SK-N-SH treated with all-trans-retinoic acid at 6 μM for 48 hours (cell line): ENCODE data around the gene LARP4.

Source experiments
- ATAC-seq: fragments of 200-7000 bp; cut with Tn5 transposase; 3 replicates; pipeline ENCODE4 v1.9.1; 2020; ENCODE audit warnings: mild to moderate bottlenecking, moderate library complexity
- ARNTL ChIP-seq: fragments of 450-650 bp; formaldehyde crosslinking; IDR thresholded peaks from 2 replicates; pipeline ENCODE4 v1.5.0; 2020; ENCODE audit warnings: low read depth, mild to moderate bottlenecking, moderate library complexity, borderline replicate concordance
- BACH2 ChIP-seq: fragments of 250-450 bp; sonication (Bioruptor Pico); IDR thresholded peaks from 2 replicates; pipeline ENCODE4 v1.9.0; 2021; ENCODE audit warnings: mild to moderate bottlenecking, borderline replicate concordance
- ESRRG ChIP-seq: fragments of 250-450 bp; sonication (Bioruptor Pico); IDR thresholded peaks from 2 replicates; pipeline ENCODE4 v1.6.1; 2021; ENCODE audit warnings: mild to moderate bottlenecking
- ISL1 ChIP-seq: fragments of 250-450 bp; sonication (Bioruptor Pico); IDR thresholded peaks from 2 replicates; pipeline ENCODE4 v2.1.2; 2022; ENCODE audit warnings: mild to moderate bottlenecking, moderate library complexity
- OSR1 ChIP-seq: fragments of 250-450 bp; sonication (Bioruptor Pico); IDR thresholded peaks from 2 replicates; pipeline ENCODE4 v1.8.0; 2022; ENCODE audit warnings: moderate library complexity, mild to moderate bottlenecking, inconsistent platforms
- PPARA ChIP-seq: fragments of 250-450 bp; sonication (Bioruptor Pico); IDR thresholded peaks from 2 replicates; pipeline ENCODE4 v1.5.0; 2020; ENCODE audit warnings: mild to moderate bottlenecking, borderline replicate concordance
- RARB ChIP-seq: fragments of 250-450 bp; sonication (Bioruptor Pico); IDR thresholded peaks from 2 replicates; pipeline ENCODE4 v1.8.0; 2021; ENCODE audit warnings: mild to moderate bottlenecking, moderate library complexity
- TCF4 ChIP-seq: fragments of 250-450 bp; sonication (Bioruptor Pico); IDR thresholded peaks from 2 replicates; pipeline ENCODE4 v1.8.0; 2021; ENCODE audit warnings: mild to moderate bottlenecking, moderate library complexity, borderline replicate concordance
- TOX ChIP-seq: fragments of 250-450 bp; sonication (Bioruptor Pico); IDR thresholded peaks from 2 replicates; pipeline ENCODE4 v1.8.0; 2021; ENCODE audit warnings: mild to moderate bottlenecking, moderate library complexity, borderline replicate concordance
- ZC3H10 ChIP-seq: fragments of 250-450 bp; sonication (Bioruptor Pico); IDR thresholded peaks from 2 replicates; pipeline ENCODE4 v1.5.1; 2021; ENCODE audit warnings: mild to moderate bottlenecking, moderate library complexity
- ZFP3 ChIP-seq: fragments of 250-450 bp; sonication (Bioruptor Pico); IDR thresholded peaks from 2 replicates; pipeline ENCODE4 v1.5.0; 2020; ENCODE audit warnings: mild to moderate bottlenecking, moderate library complexity
- ZFP30 ChIP-seq: fragments of 450-650 bp; formaldehyde crosslinking; IDR thresholded peaks from 2 replicates; pipeline ENCODE4 v1.5.0; 2022; ENCODE audit warnings: mild to moderate bottlenecking, moderate library complexity
- ZNF565 ChIP-seq: fragments of 450-650 bp; formaldehyde crosslinking; conservative IDR thresholded peaks from 2 replicates; pipeline ENCODE4 v1.5.0; 2020; ENCODE audit warnings: low read depth, mild to moderate bottlenecking, moderate library complexity
- ZNF70 ChIP-seq: fragments of 450-650 bp; formaldehyde crosslinking; IDR thresholded peaks from 2 replicates; pipeline ENCODE4 v1.5.0; 2020; ENCODE audit warnings: mild to moderate bottlenecking, moderate library complexity
- ZNF8 ChIP-seq: fragments of 450-650 bp; formaldehyde crosslinking; IDR thresholded peaks from 2 replicates; pipeline ENCODE4 v1.5.0; 2020; ENCODE audit warnings: mild to moderate bottlenecking, moderate library complexity
- TF ChIP-seq, protein P1 (sequence below): fragments of 250-450 bp; sonication (Bioruptor Pico); IDR thresholded peaks from 2 replicates; pipeline ENCODE4 v1.5.1; 2021; ENCODE audit warnings: mild to moderate bottlenecking, moderate library complexity
- TF ChIP-seq, protein P2 (sequence below): fragments of 250-450 bp; sonication (Bioruptor Pico); IDR thresholded peaks from 2 replicates; pipeline ENCODE4 v1.8.0; 2021; ENCODE audit warnings: low read depth, mild to moderate bottlenecking, moderate library complexity, borderline replicate concordance
- TF ChIP-seq, protein P3 (sequence below): fragments of 250-450 bp; sonication (Bioruptor Pico); IDR thresholded peaks from 2 replicates; pipeline ENCODE4 v1.5.0; 2020; ENCODE audit warnings: mild to moderate bottlenecking, moderate library complexity
- TF ChIP-seq, protein P4 (sequence below): fragments of 250-450 bp; sonication (Bioruptor Pico); IDR thresholded peaks from 2 replicates; pipeline ENCODE4 v1.8.0; 2020; ENCODE audit warnings: mild to moderate bottlenecking, moderate library complexity, borderline replicate concordance
- TF ChIP-seq, protein P5 (sequence below): fragments of 250-450 bp; sonication (Bioruptor Pico); IDR thresholded peaks from 2 replicates; pipeline ENCODE4 v1.5.1; 2020; ENCODE audit warnings: low read depth, mild to moderate bottlenecking, moderate library complexity

Gene LARP4

DNA sequence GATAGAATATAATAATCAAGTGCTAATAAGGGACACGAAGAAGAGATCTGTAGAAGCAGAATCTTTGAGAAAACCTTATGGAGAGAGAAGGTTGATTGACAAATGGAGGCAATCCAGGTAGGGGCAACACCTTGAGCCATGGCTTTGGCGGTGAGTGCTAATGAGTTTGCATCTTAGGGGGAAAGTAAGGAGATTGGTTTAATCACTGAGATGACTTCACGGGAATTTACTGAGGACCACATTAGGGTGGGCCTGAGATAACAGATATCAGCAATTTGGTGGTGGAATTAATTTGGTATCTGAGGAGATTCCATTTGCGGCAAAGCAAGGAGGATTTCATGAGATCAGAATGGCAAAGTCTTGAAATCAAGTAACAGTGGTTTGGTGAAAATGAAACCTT, 1.8 kb upstream of the LARP4 start (continued):
- TF ChIP-seq, protein P1, sequence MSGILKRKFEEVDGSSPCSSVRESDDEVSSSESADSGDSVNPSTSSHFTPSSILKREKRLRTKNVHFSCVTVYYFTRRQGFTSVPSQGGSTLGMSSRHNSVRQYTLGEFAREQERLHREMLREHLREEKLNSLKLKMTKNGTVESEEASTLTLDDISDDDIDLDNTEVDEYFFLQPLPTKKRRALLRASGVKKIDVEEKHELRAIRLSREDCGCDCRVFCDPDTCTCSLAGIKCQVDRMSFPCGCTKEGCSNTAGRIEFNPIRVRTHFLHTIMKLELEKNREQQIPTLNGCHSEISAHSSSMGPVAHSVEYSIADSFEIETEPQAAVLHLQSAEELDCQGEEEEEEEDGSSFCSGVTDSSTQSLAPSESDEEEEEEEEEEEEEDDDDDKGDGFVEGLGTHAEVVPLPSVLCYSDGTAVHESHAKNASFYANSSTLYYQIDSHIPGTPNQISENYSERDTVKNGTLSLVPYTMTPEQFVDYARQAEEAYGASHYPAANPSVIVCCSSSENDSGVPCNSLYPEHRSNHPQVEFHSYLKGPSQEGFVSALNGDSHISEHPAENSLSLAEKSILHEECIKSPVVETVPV (CRISPR knock-in tag), result no peak
- TF ChIP-seq RARB (CRISPR knock-in tag), result no peak

DNA sequence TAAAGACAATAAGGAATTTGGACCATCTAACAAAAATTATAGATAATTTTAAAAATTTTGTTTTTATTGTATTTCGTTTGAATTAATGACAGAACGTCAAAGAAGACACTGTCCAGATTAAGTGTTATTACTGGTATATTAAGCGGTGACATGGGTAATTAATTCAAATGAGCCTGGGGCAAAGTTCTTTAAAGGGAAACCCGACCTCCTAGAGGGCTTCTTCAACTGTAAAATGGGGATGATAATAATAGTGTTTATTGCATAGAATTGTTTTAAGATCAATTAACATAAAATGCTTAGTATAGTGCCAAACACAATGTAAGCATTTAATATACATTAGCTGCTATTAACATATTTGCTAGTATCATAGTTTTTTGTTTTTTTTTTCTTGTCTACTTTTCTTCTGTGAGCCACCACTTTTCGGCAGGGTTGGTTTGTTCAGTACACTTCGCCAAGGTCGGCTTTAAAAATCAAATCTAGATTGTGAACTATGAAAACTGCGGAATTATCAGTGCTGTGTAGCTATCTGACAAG, 514 bp upstream of the LARP4 start:
- ATAC-seq, result peak; percentile 4; the same call in 1 of the 3 replicates
- TF ChIP-seq, protein P2, sequence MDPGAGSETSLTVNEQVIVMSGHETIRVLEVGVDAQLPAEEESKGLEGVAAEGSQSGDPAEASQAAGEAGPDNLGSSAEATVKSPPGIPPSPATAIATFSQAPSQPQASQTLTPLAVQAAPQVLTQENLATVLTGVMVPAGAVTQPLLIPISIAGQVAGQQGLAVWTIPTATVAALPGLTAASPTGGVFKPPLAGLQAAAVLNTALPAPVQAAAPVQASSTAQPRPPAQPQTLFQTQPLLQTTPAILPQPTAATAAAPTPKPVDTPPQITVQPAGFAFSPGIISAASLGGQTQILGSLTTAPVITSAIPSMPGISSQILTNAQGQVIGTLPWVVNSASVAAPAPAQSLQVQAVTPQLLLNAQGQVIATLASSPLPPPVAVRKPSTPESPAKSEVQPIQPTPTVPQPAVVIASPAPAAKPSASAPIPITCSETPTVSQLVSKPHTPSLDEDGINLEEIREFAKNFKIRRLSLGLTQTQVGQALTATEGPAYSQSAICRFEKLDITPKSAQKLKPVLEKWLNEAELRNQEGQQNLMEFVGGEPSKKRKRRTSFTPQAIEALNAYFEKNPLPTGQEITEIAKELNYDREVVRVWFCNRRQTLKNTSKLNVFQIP (CRISPR knock-in tag), result no peak
- TF ChIP-seq OSR1 (no peak), BACH2 (CRISPR knock-in tag) (no peak), ESRRG (no peak), ARNTL (no peak), ISL1 (CRISPR knock-in tag) (no peak), ZFP30 (CRISPR knock-in tag) (no peak), RARB (CRISPR knock-in tag) (no peak), TCF4 (CRISPR knock-in tag) (no peak), PPARA (no peak), ZFP3 (CRISPR knock-in tag) (no peak), TOX (CRISPR knock-in tag) (no peak), ZNF70 (CRISPR knock-in tag) (no peak), ZNF8 (CRISPR knock-in tag) (no peak), ZC3H10 (CRISPR knock-in tag) (no peak)
- TF ChIP-seq, protein P3, sequence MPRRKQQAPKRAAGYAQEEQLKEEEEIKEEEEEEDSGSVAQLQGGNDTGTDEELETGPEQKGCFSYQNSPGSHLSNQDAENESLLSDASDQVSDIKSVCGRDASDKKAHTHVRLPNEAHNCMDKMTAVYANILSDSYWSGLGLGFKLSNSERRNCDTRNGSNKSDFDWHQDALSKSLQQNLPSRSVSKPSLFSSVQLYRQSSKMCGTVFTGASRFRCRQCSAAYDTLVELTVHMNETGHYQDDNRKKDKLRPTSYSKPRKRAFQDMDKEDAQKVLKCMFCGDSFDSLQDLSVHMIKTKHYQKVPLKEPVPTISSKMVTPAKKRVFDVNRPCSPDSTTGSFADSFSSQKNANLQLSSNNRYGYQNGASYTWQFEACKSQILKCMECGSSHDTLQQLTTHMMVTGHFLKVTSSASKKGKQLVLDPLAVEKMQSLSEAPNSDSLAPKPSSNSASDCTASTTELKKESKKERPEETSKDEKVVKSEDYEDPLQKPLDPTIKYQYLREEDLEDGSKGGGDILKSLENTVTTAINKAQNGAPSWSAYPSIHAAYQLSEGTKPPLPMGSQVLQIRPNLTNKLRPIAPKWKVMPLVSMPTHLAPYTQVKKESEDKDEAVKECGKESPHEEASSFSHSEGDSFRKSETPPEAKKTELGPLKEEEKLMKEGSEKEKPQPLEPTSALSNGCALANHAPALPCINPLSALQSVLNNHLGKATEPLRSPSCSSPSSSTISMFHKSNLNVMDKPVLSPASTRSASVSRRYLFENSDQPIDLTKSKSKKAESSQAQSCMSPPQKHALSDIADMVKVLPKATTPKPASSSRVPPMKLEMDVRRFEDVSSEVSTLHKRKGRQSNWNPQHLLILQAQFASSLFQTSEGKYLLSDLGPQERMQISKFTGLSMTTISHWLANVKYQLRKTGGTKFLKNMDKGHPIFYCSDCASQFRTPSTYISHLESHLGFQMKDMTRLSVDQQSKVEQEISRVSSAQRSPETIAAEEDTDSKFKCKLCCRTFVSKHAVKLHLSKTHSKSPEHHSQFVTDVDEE (CRISPR knock-in tag), result no peak
- TF ChIP-seq, protein P4, sequence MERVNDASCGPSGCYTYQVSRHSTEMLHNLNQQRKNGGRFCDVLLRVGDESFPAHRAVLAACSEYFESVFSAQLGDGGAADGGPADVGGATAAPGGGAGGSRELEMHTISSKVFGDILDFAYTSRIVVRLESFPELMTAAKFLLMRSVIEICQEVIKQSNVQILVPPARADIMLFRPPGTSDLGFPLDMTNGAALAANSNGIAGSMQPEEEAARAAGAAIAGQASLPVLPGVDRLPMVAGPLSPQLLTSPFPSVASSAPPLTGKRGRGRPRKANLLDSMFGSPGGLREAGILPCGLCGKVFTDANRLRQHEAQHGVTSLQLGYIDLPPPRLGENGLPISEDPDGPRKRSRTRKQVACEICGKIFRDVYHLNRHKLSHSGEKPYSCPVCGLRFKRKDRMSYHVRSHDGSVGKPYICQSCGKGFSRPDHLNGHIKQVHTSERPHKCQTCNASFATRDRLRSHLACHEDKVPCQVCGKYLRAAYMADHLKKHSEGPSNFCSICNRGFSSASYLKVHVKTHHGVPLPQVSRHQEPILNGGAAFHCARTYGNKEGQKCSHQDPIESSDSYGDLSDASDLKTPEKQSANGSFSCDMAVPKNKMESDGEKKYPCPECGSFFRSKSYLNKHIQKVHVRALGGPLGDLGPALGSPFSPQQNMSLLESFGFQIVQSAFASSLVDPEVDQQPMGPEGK, result no peak
- TF ChIP-seq, protein P1 (CRISPR knock-in tag), result no peak
- TF ChIP-seq, protein P5, sequence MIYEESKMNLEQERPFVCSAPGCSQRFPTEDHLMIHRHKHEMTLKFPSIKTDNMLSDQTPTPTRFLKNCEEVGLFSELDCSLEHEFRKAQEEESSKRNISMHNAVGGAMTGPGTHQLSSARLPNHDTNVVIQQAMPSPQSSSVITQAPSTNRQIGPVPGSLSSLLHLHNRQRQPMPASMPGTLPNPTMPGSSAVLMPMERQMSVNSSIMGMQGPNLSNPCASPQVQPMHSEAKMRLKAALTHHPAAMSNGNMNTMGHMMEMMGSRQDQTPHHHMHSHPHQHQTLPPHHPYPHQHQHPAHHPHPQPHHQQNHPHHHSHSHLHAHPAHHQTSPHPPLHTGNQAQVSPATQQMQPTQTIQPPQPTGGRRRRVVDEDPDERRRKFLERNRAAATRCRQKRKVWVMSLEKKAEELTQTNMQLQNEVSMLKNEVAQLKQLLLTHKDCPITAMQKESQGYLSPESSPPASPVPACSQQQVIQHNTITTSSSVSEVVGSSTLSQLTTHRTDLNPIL (CRISPR knock-in tag), result no peak

DNA sequence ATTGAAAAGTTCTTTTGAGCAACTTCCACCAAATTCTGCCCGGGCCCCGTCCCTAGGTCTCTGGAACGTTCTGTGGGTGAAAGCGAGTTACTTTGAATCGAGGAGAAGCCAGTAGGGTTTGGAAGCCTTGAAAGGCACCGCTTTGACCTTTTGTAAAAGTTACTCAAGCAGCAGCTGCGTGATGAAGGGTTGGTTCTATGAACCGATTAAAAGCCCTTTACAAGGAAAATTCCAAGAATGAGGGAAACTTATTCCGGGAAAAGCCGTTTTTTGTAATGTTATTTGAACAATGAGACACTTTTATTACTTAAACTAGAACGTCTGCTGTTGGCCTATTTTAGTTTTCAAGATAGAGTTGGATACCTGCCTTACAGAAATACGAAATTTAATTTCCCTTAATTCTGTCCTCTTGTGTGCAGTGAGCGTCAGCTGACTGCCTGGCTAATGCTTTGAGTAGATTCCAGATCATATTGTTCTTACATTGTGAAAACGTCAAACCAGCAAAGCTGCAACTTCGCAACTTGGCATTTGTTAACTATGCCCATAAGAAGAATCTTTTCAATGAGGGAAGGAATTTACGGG, 906 bp downstream of the LARP4 start:
- TF ChIP-seq ZNF565 (CRISPR knock-in tag), result no peak
- ATAC-seq, result peak; percentile 12
